Vagina (tissue), 2 donors: Measurements from ENCODE around the gene CABP5. TPM values are rescaled to one million over a fixed set of nuclear protein-coding genes. Genes with fewer than 3 reads are reported as not detected.

Experiments
- DNase-seq, 2 donors: peaks; one replicate each; pipeline ENCODE4 v3.0.0-alpha.2; 2017; ENCODE audit errors: extremely low spot score in 2 of 2
- H3K27ac ChIP-seq: fragments of 200-600 bp; sonication (generic); one replicate; pipeline ENCODE4 v1.5.1; 2019
- H3K27me3 ChIP-seq: fragments of 200-600 bp; sonication (generic); one replicate; pipeline ENCODE4 v1.5.1; 2019
- H3K36me3 ChIP-seq, 2 donors: fragments of 200-600 bp; sonication (generic); one replicate each; pipeline ENCODE4 v1.5.1; 2017 to 2019
- H3K4me1 ChIP-seq: fragments of 200-600 bp; sonication (generic); one replicate; pipeline ENCODE4 v1.5.1; 2019
- H3K4me3 ChIP-seq, 2 donors: fragments of 200-600 bp; sonication (generic); 1 replicate in 1 of 2; 2 replicates in 1 of 2; pipeline ENCODE4 v1.5.1; 2016 to 2019
- H3K9me3 ChIP-seq: fragments of 200-600 bp; sonication (generic); one replicate; pipeline ENCODE4 v1.5.1; 2019
- CTCF ChIP-seq, 3 experiments: fragments of 450-650 bp in 2 of 3; fragments of 200-600 bp in 1 of 3; sonication (generic) in 1 of 3; IDR thresholded peaks; one replicate each; pipeline ENCODE4 v1.5.1; 2017 to 2019; ENCODE audit warnings: antibody characterized with exemption in 3 of 3, mild to moderate bottlenecking in 2 of 3, moderate library complexity in 2 of 3
- POLR2A ChIP-seq, 2 donors: fragments of 450-650 bp; IDR thresholded peaks; one replicate each; pipeline ENCODE4 v1.6.1; 2017; ENCODE audit warnings: antibody characterized with exemption in 2 of 2, mild to moderate bottlenecking in 2 of 2, moderate library complexity in 2 of 2
- POLR2AphosphoS5 ChIP-seq, 2 donors: sonication (generic); formaldehyde crosslinking; IDR thresholded peaks; one replicate each; pipeline ENCODE4 v1.9.0; 2017; ENCODE audit warnings: antibody characterized with exemption in 2 of 2, mild to moderate bottlenecking in 2 of 2, low read depth in 1 of 2; ENCODE audit not compliant: insufficient read depth in 1 of 2
- intact Hi-C: fragments of 100-400 bp; cut with DNase I; formaldehyde crosslinking; loops from one replicate; pipeline ENCODE4 v1.15.1; 2023
- total RNA-seq: library from RNA; depleted of rRNA; stranded (reverse); fragments of >200 nt; gene quantifications from one replicate; pipeline ENCODE4 v1.2.3, GENCODE V29; 2016

CABP5 gene
- total RNA-seq, 1 donor from 2014 or later = not detected

GRCh38 chr19:48061401-48062344, 17.8 kb upstream of the CABP5 start:
- H3K9me3 ChIP-seq = no peaks in the 10 kb centered on the region
- no peak for DNase-seq
- TF ChIP-seq POLR2A (IDR thresholded peaks at IDR 0.05) (no peak), CTCF (IDR thresholded peaks at IDR 0.05) (no peak), POLR2AphosphoS5 (IDR thresholded peaks at IDR 0.05; ENCODE audit: insufficient read depth in 1 of 2, low read depth in 1 of 2) (no peak)
- H3K4me3 ChIP-seq = no peak overlapping the region
- H3K27me3 ChIP-seq = no peaks in the 10 kb centered on the region
- no peaks in the 10 kb centered on the region for H3K4me1 ChIP-seq
- intact Hi-C loops = no loop called here
- H3K36me3 ChIP-seq = no peaks in the 10 kb centered on the region
- H3K27ac ChIP-seq = no peak overlapping the region

GRCh38 chr19:48060381-48060780, 16.5 kb upstream of the CABP5 start:
- Histone ChIP-seq H3K9me3 (no peaks in the 10 kb centered on the region), H3K36me3 (no peaks in the 10 kb centered on the region), H3K4me1 (no peaks in the 10 kb centered on the region), H3K27me3 (no peaks in the 10 kb centered on the region), H3K4me3 (no peak overlapping the region), H3K27ac (no peak overlapping the region)
- intact Hi-C loops = no loop called here
- TF ChIP-seq CTCF (IDR thresholded peaks at IDR 0.05) (no peak), POLR2AphosphoS5 (IDR thresholded peaks at IDR 0.05; ENCODE audit: insufficient read depth in 1 of 2, low read depth in 1 of 2) (no peak), POLR2A (IDR thresholded peaks at IDR 0.05) (no peak)
- no peak for DNase-seq

DNA sequence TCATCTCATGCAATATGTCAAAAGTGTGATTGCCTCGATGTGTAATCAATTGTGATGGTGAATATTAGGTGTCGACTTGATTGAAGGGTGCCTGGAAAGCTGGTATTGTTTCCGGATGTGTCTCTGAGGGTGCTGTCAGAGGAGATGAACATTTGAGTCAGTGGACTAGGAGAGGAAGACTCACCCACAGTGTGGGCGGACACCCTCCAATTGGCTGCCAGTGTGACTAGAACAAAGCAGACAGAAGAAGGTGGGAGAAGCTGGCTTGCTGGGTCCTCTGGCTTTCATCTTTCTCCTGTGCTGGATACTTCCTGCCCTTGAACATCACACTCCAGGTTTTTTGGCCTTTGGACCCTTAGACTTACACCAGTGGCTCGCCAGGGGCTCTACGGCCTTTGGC, 15.5 kb upstream of the CABP5 start:
- TF ChIP-seq POLR2AphosphoS5 (IDR thresholded peaks at IDR 0.05; ENCODE audit: insufficient read depth in 1 of 2, low read depth in 1 of 2) (no peak), POLR2A (IDR thresholded peaks at IDR 0.05) (no peak), CTCF (IDR thresholded peaks at IDR 0.05) (no peak)
- Histone ChIP-seq H3K27ac (no peak overlapping the region), H3K4me1 (no peaks in the 10 kb centered on the region), H3K4me3 (no peak overlapping the region), H3K27me3 (no peaks in the 10 kb centered on the region), H3K36me3 (no peaks in the 10 kb centered on the region), H3K9me3 (no peaks in the 10 kb centered on the region)
- no peak for DNase-seq
- intact Hi-C loops = no loop called here

GRCh38 chr19:48053856-48054255, 10.0 kb upstream of the CABP5 start:
- Histone ChIP-seq H3K4me3 (no peak overlapping the region), H3K9me3 (no peaks in the 10 kb centered on the region), H3K4me1 (no peaks in the 10 kb centered on the region), H3K27ac (no peak overlapping the region), H3K27me3 (no peaks in the 10 kb centered on the region), H3K36me3 (no peaks in the 10 kb centered on the region)
- intact Hi-C loops = no loop called here
- DNase-seq = no peak
- no peak for TF ChIP-seq CTCF (IDR thresholded peaks at IDR 0.05)
- no peak for TF ChIP-seq POLR2A (IDR thresholded peaks at IDR 0.05)
- TF ChIP-seq POLR2AphosphoS5 (IDR thresholded peaks at IDR 0.05; ENCODE audit: insufficient read depth in 1 of 2, low read depth in 1 of 2) = no peak

DNA sequence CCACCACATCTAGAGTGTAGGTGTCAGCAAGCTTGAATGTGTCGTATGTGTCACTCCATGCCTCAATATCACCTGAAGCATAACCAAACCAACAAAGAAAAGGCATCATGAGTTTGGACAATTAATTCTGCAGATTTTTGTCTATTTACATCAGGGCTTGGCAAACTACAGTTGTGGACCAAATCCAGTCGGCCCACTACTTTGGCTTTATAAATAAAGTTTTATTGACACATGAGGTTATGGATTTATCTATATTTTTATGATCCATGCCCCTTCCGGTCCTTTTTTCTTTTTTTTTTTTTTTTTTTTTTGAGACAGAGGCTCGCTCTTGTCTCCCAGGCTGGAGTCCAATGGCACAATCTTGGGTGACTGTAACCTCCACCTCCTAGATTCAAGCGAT, 9.2 kb upstream of the CABP5 start:
- Histone ChIP-seq H3K27ac (no peak overlapping the region), H3K36me3 (no peaks in the 10 kb centered on the region), H3K4me1 (no peaks in the 10 kb centered on the region), H3K9me3 (no peaks in the 10 kb centered on the region), H3K4me3 (no peak overlapping the region), H3K27me3 (no peaks in the 10 kb centered on the region)
- intact Hi-C loops = no loop called here
- DNase-seq = no peak
- TF ChIP-seq CTCF (IDR thresholded peaks at IDR 0.05) (no peak), POLR2AphosphoS5 (IDR thresholded peaks at IDR 0.05; ENCODE audit: insufficient read depth in 1 of 2, low read depth in 1 of 2) (no peak), POLR2A (IDR thresholded peaks at IDR 0.05) (no peak)
